Transverse colon (tissue), 4 donors: ENCODE data around the gene POMT1.

Experiments used
- CTCF ChIP-seq, 5 experiments: fragments of 200-600 bp in 3 of 5; fragments of 450-650 bp in 2 of 5; sonication (generic) in 3 of 5; IDR thresholded peaks; 1 replicate in 2 of 5; 2 replicates in 3 of 5; pipeline ENCODE4 v1.5.1; 2016 to 2017; ENCODE audit warnings: antibody characterized with exemption in 5 of 5, inconsistent platforms in 3 of 5, mild to moderate bottlenecking in 2 of 5, moderate library complexity in 1 of 5
- POLR2AphosphoS5 ChIP-seq, 3 donors: sonication (generic); formaldehyde crosslinking; IDR thresholded peaks; one replicate each; pipeline ENCODE4 v1.6.1; 2016; ENCODE audit warnings: antibody characterized with exemption in 3 of 3

DNA sequence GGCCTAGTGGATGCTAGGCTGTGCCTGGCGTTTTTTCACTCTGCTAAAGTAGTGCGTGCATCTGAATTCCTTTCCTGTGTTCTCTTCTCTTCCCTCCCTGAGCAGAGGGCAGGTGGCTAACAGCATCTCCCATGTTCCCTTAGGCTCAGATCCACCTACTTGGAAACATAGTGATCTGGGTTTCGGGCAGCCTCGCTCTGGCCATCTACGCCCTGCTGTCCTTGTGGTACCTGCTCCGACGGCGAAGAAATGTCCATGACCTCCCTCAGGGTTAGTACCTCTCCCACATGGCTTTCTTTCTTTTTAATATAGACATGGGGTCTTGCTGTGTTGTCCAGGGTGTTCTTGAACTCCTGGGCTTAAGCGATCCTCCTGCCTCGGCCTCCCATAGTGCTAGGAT, 18.5 kb downstream of the POMT1 start:
- TF ChIP-seq CTCF (IDR thresholded peaks at IDR 0.05) (no peak), POLR2AphosphoS5 (IDR thresholded peaks at IDR 0.05) (no peak)
